H9 (cell line): Measurements from ENCODE around the gene FREY1. TPM values are rescaled to one million over a fixed set of nuclear protein-coding genes. Genes with fewer than 3 reads are reported as not detected.
A peak's percentile ranks its signal among the peaks of the same experiment; 100 is the strongest.
"Not testable (repeated sequence)": the region's sequence is repeated elsewhere in the genome, so short reads cannot be mapped to it uniquely, and the experiment has no call there.

ENCODE experiments used
- DNase-seq: peaks from one replicate; pipeline ENCODE4 v3.0.0-alpha.2; 2017
- H2AFZ ChIP-seq: one replicate; pipeline ENCODE4 v1.6.1; 2013; ENCODE audit warnings: mild to moderate bottlenecking, low read length, control low read depth, moderate library complexity
- H2AK5ac ChIP-seq: 2 replicates; pipeline ENCODE4 v1.6.1; 2013; ENCODE audit warnings: low read length, control low read depth, mixed read lengths; ENCODE audit not compliant: insufficient read length
- H2BK120ac ChIP-seq: one replicate; pipeline ENCODE4 v1.6.1; 2013; ENCODE audit warnings: low read depth, mild to moderate bottlenecking, low read length, control low read depth, inconsistent platforms; ENCODE audit not compliant: poor library complexity, severe bottlenecking
- H2BK12ac ChIP-seq: 2 replicates; pipeline ENCODE4 v1.6.1; 2013; ENCODE audit warnings: low read length, control low read depth, mixed read lengths, low read depth; ENCODE audit not compliant: insufficient read length
- H2BK15ac ChIP-seq: 2 replicates; pipeline ENCODE4 v1.6.1; 2013; ENCODE audit warnings: low read depth, low read length, control low read depth
- H2BK20ac ChIP-seq: one replicate; pipeline ENCODE4 v1.6.1; 2013; ENCODE audit warnings: low read depth, mild to moderate bottlenecking, low read length, control low read depth, inconsistent platforms; ENCODE audit not compliant: poor library complexity, severe bottlenecking
- H2BK5ac ChIP-seq: 2 replicates; pipeline ENCODE4 v1.6.1; 2013; ENCODE audit warnings: low read length, control low read depth, mixed read lengths; ENCODE audit not compliant: insufficient read length
- H3K14ac ChIP-seq: 2 replicates; pipeline ENCODE4 v1.6.1; 2013; ENCODE audit warnings: low read length, control low read depth; ENCODE audit not compliant: insufficient read depth
- H3K18ac ChIP-seq: 2 replicates; pipeline ENCODE4 v1.6.1; 2013; ENCODE audit warnings: low read depth, mild to moderate bottlenecking, mixed read lengths, low read length, control low read depth; ENCODE audit not compliant: insufficient read length
- H3K23ac ChIP-seq: 2 replicates; pipeline ENCODE4 v1.6.1; 2013; ENCODE audit warnings: low read length, control low read depth, mixed read lengths, low read depth; ENCODE audit not compliant: insufficient read length
- H3K23me2 ChIP-seq: 2 replicates; pipeline ENCODE4 v1.6.1; 2013; ENCODE audit warnings: low read depth, mild to moderate bottlenecking, mixed read lengths, low read length, control low read depth; ENCODE audit not compliant: insufficient read length, poor library complexity, severe bottlenecking
- H3K27ac ChIP-seq: 2 replicates; pipeline ENCODE4 v1.5.1; 2013; ENCODE audit warnings: low read length, control low read depth, mixed read lengths, low read depth; ENCODE audit not compliant: insufficient read length
- H3K27me3 ChIP-seq: 2 replicates; pipeline ENCODE4 v1.6.1; 2013; ENCODE audit warnings: low read length, control low read depth, inconsistent platforms; ENCODE audit not compliant: insufficient read depth
- H3K4ac ChIP-seq: 2 replicates; pipeline ENCODE4 v1.6.1; 2013; ENCODE audit warnings: low read depth, mild to moderate bottlenecking, control low read depth, inconsistent platforms, low read length, moderate library complexity
- H3K4me1 ChIP-seq: 2 replicates; pipeline ENCODE4 v1.6.1; 2013; ENCODE audit warnings: low read length, control low read depth, inconsistent platforms; ENCODE audit not compliant: insufficient read depth
- H3K4me2 ChIP-seq: 2 replicates; pipeline ENCODE4 v1.6.1; 2013; ENCODE audit warnings: low read length, control low read depth, mixed read lengths; ENCODE audit not compliant: insufficient read length, insufficient read depth
- H3K56ac ChIP-seq: 2 replicates; pipeline ENCODE4 v1.6.1; 2013; ENCODE audit warnings: low read depth, mild to moderate bottlenecking, mixed read lengths, low read length, control low read depth; ENCODE audit not compliant: insufficient read length
- H3K79me1 ChIP-seq: 2 replicates; pipeline ENCODE4 v1.6.1; 2013; ENCODE audit warnings: low read depth, mild to moderate bottlenecking, moderate library complexity, low read length, control low read depth, inconsistent platforms; ENCODE audit not compliant: insufficient read depth, poor library complexity, severe bottlenecking
- H3K79me2 ChIP-seq: 2 replicates; pipeline ENCODE4 v1.6.1; 2013; ENCODE audit warnings: low read length, control low read depth, inconsistent platforms; ENCODE audit not compliant: insufficient read depth
- H3K9ac ChIP-seq: 2 replicates; pipeline ENCODE4 v1.6.1; 2013; ENCODE audit warnings: low read length, control low read depth, mixed read lengths; ENCODE audit not compliant: insufficient read length; ENCODE audit errors: extremely low read depth
- H3K9me3 ChIP-seq: one replicate; pipeline ENCODE4 v1.6.1; 2013; ENCODE audit warnings: low read depth, low read length, inconsistent platforms; ENCODE audit not compliant: control insufficient read depth
- H3T11ph ChIP-seq: one replicate; pipeline ENCODE4 v1.6.1; 2013; ENCODE audit warnings: mild to moderate bottlenecking, low read length, control low read depth, inconsistent platforms
- H4K20me1 ChIP-seq: one replicate; pipeline ENCODE4 v1.6.1; 2013; ENCODE audit not compliant: control insufficient read depth, insufficient read length, insufficient read depth
- H4K5ac ChIP-seq: 2 replicates; pipeline ENCODE4 v1.6.1; 2013; ENCODE audit warnings: low read depth, mild to moderate bottlenecking, mixed read lengths, low read length, control low read depth; ENCODE audit not compliant: insufficient read length
- H4K8ac ChIP-seq: replicated peaks from 2 replicates; pipeline ENCODE4 v1.6.1; 2013; ENCODE audit warnings: low read length, control low read depth, mixed read lengths, low read depth; ENCODE audit not compliant: insufficient read length
- H4K91ac ChIP-seq: 2 replicates; pipeline ENCODE4 v1.6.1; 2013; ENCODE audit warnings: low read depth, mild to moderate bottlenecking, moderate library complexity, mixed read lengths, low read length, control low read depth; ENCODE audit not compliant: insufficient read length
- H3K27ac Mint-ChIP-seq, 3 experiments: 2 replicates in 2 of 3; 3 replicates in 1 of 3; pipeline ENCODE4 v1.8.0; 2020 to 2021; ENCODE audit warnings: mixed read lengths in 3 of 3, mild to moderate bottlenecking in 1 of 3, moderate library complexity in 1 of 3
- H3K27me3 Mint-ChIP-seq: 2 replicates; pipeline ENCODE4 v1.8.0; 2021; ENCODE audit warnings: low read depth, mild to moderate bottlenecking, moderate library complexity, mixed read lengths
- H3K36me3 Mint-ChIP-seq, 3 experiments: 2 replicates in 2 of 3; 3 replicates in 1 of 3; pipeline ENCODE4 v1.8.0; 2020 to 2021; ENCODE audit warnings: low read depth in 3 of 3, mixed read lengths in 3 of 3; ENCODE audit not compliant: insufficient read depth in 1 of 3
- H3K4me1 Mint-ChIP-seq, 2 experiments: 2 replicates each; pipeline ENCODE4 v1.8.0; 2020; ENCODE audit warnings: mixed read lengths in 2 of 2
- H3K4me3 Mint-ChIP-seq, 2 experiments: 2 replicates in 1 of 2; 3 replicates in 1 of 2; pipeline ENCODE4 v1.8.0; 2020 to 2021; ENCODE audit warnings: mild to moderate bottlenecking in 2 of 2, mixed read lengths in 2 of 2, moderate library complexity in 1 of 2
- H3K9me3 Mint-ChIP-seq, 2 experiments: 2 replicates in 1 of 2; 3 replicates in 1 of 2; pipeline ENCODE4 v1.8.0; 2020; ENCODE audit warnings: mild to moderate bottlenecking in 2 of 2, mixed read lengths in 2 of 2, moderate library complexity in 1 of 2
- CTCF ChIP-seq: fragments of 200-600 bp; sonication (generic); conservative IDR thresholded peaks from 3 replicates; pipeline ENCODE4 v1.8.0; 2021; ENCODE audit warnings: antibody characterized with exemption, mild to moderate bottlenecking
- WGBS: extraction: QIAGEN DNeasy Blood & Tissue Kit; methylation state at CpG from one replicate; pipeline ENCODE4 v1.1.7; 2013; ENCODE audit warnings: missing lambda C conversion rate, low lambda C conversion rate, mixed read lengths; ENCODE audit not compliant: insufficient read length; ENCODE audit errors: extremely low coverage; 5-methylcytosine and 5-hydroxymethylcytosine counted together
- total RNA-seq: library from RNA; stranded (reverse); gene quantifications from 2 replicates; pipeline ENCODE4 v1.2.1, GENCODE V29; 2021

Gene FREY1
- total RNA-seq, 1 experiment from 2014 or later = 2.1 TPM

- Mint-ChIP-seq H3K4me3 (peak overlapping the region; percentile 71 to 79), H3K4me1 (peaks cover 12 to 23% of the 10 kb centered on the region in 2 experiments), H3K36me3 (peaks cover 6 to 36% (median 17%) of the 10 kb centered on the region in 3 experiments; a peak in 6 of 7 replicates), H3K27ac (no peak overlapping the region), H3K27me3 (peaks cover 6% of the 10 kb centered on the region), H3K9me3 (no peaks in the 10 kb centered on the region)
- Histone ChIP-seq H3K4ac (no peak overlapping the region), H3K27me3 (no peaks in the 10 kb centered on the region; the same call in 1 of the 2 replicates), H4K20me1 (no peaks in the 10 kb centered on the region), H4K8ac (no peak overlapping the region), H2AFZ (no peak overlapping the region), H3K23me2 (peaks cover 10% of the 10 kb centered on the region), H2BK15ac (no peak overlapping the region), H2BK120ac (no peak overlapping the region), H3K14ac (no peak overlapping the region), H2BK5ac (no peak overlapping the region), H3K9me3 (no peaks in the 10 kb centered on the region), H4K91ac (no peak overlapping the region), H2AK5ac (no peak overlapping the region), H3K4me2 (peak overlapping the region; percentile 78), H3K9ac (no peak overlapping the region), H3K18ac (no peak overlapping the region), H3K56ac (no peak overlapping the region), H3K23ac (no peak overlapping the region), H4K5ac (no peak overlapping the region), H3K79me1 (no peaks in the 10 kb centered on the region), H3T11ph (no peak overlapping the region), H2BK20ac (no peak overlapping the region), H3K79me2 (no peaks in the 10 kb centered on the region), H3K4me1 (no peaks in the 10 kb centered on the region), H3K27ac (no peak overlapping the region), H2BK12ac (no peak overlapping the region)
- TF ChIP-seq CTCF = no peak
- DNase-seq = no peak
- WGBS = no CpG with 5 or more reads among the region's 8 CpGs
Observed at GRCh38 chr11:45900916-45901617, 6.0 kb downstream of the FREY1 start.

GRCh38 chr11:45900175-45900800, 6.8 kb downstream of the FREY1 start:
- H3K79me1 ChIP-seq, H3K23me2 ChIP-seq, H2BK12ac ChIP-seq, H3K9me3 ChIP-seq, H2BK120ac ChIP-seq, H3K79me2 ChIP-seq, H4K91ac ChIP-seq, H4K20me1 ChIP-seq, H3K18ac ChIP-seq, H3K4ac ChIP-seq, H2BK20ac ChIP-seq, H4K8ac ChIP-seq, H3K27ac ChIP-seq, H2AK5ac ChIP-seq, H3K9ac ChIP-seq, DNase-seq, H3K14ac ChIP-seq, H3T11ph ChIP-seq, H3K27me3 Mint-ChIP-seq, H3K4me1 ChIP-seq, H4K5ac ChIP-seq, H2BK15ac ChIP-seq, H3K23ac ChIP-seq, H3K56ac ChIP-seq, H3K27me3 ChIP-seq, H2BK5ac ChIP-seq, H3K27ac Mint-ChIP-seq, H3K9me3 Mint-ChIP-seq, H2AFZ ChIP-seq: not testable (repeated sequence)
- peak overlapping the region; percentile 71 to 79 for H3K4me3 Mint-ChIP-seq
- H3K4me1 Mint-ChIP-seq = peaks cover 15 to 27% of the 10 kb centered on the region in 2 experiments
- whole genome bisulfite sequencing = no CpG with 5 or more reads among the region's 59 CpGs
- peak overlapping the region; percentile 78 for H3K4me2 ChIP-seq
- peaks cover 6 to 36% (median 17%) of the 10 kb centered on the region in 3 experiments; a peak in 6 of 7 replicates for H3K36me3 Mint-ChIP-seq
